ENCODE results near the gene TCP11. TPM values are rescaled to one million over a fixed set of nuclear protein-coding genes. Genes with fewer than 3 reads are reported as not detected.

Gene TCP11
- total RNA-seq (2016; rRNA removed; fragmentation: Illumina TruSeq; extraction: Trizol) (not detected in 2 replicates), polyA plus RNA-seq (2011; rRNA removed) (0.04 TPM in 1 of 2 replicates, not detected in the other), polyA minus RNA-seq (2011; rRNA and poly(A)+ RNA removed; ENCODE audit: low replicate concordance) (not detected in 2 replicates), Bru-seq, nascent RNA (not detected), BruChase-seq, experiment 1, labeled RNA remaining after a 6-hour chase (percentile 4 among the genes with signal in this experiment), BruChase-seq, experiment 2, labeled RNA remaining after a 2-hour chase (percentile 4 among the genes with signal in this experiment)
- not detected in 2 replicates for total RNA-seq (2016; cell fraction: cytosol; rRNA removed; fragmentation: Illumina TruSeq; extraction: Trizol; ENCODE audit: low read depth)
- total RNA-seq (2016; cell fraction: insoluble cytoplasmic fraction; rRNA removed; fragmentation: Illumina TruSeq; extraction: Trizol) = not detected in 2 replicates
- total RNA-seq (2016; cell fraction: membrane; rRNA removed; fragmentation: Illumina TruSeq; extraction: Trizol) = not detected in 2 replicates
- not detected in 2 replicates for total RNA-seq (2016; cell fraction: nucleus; rRNA removed; fragmentation: Illumina TruSeq; extraction: Trizol)
- not detected in 2 replicates for polyA plus RNA-seq (2011; cell fraction: cytosol; rRNA removed)
- not detected in 2 replicates for polyA plus RNA-seq (2011; cell fraction: nucleus; rRNA removed)
- polyA plus RNA-seq (2012) = not detected in 2 replicates
- not detected in 2 replicates for polyA plus RNA-seq (2016; cell fraction: cytosol; fragmentation: Illumina TruSeq; extraction: Trizol; ENCODE audit: low read depth)
- polyA plus RNA-seq (2016; cell fraction: insoluble cytoplasmic fraction; fragmentation: Illumina TruSeq; extraction: Trizol; ENCODE audit: low read depth) = not detected in 2 replicates
- not detected in 2 replicates for polyA plus RNA-seq (2016; cell fraction: membrane; fragmentation: Illumina TruSeq; extraction: Trizol; ENCODE audit: low read depth)
- not detected in 2 replicates for polyA plus RNA-seq (2016; cell fraction: nucleus; fragmentation: Illumina TruSeq; extraction: Trizol; ENCODE audit: insufficient read depth, low read depth)
- polyA minus RNA-seq (2011; cell fraction: cytosol; rRNA and poly(A)+ RNA removed) = not detected in 2 replicates
- polyA minus RNA-seq (2011; cell fraction: nucleus; rRNA and poly(A)+ RNA removed) = not detected in 2 replicates
- long read RNA-seq, experiment 1 = 0 reads
- long read RNA-seq, experiment 2 = 0 reads

- Histone ChIP-seq H3K4me3 (replicated peaks in 1 of 3; ENCODE audit: insufficient read depth in 1 of 3, low read depth in 2 of 3, low read length in 3 of 3) (peak within 1 kb of the TSS in 1 of 3 experiments; percentile 31; a peak in 2 of 6 replicates), H3K27ac (ENCODE audit: extremely low read length, insufficient read depth, low read length) (no peak within 1 kb of the TSS), H3K79me2 (ENCODE audit: insufficient read depth, low read length) (no peaks in the 10 kb centered on the region), H3K4me2 (ENCODE audit: low read depth, low read length) (peak within 1 kb of the TSS; percentile 65), H3K9ac (ENCODE audit: insufficient read depth, low read depth, low read length) (no peak within 1 kb of the TSS), H2AFZ (ENCODE audit: low read length) (no peak within 1 kb of the TSS), H4K20me1 (ENCODE audit: insufficient read depth, low read length) (no peaks in the 10 kb centered on the region), H3K27me3 (ENCODE audit: control insufficient read depth in 1 of 2, insufficient read depth in 2 of 2, low read length in 2 of 2) (peaks cover 0 to 5% of the 10 kb centered on the region in 2 experiments; a peak in 1 of 5 replicates), H3K4me1 (ENCODE audit: insufficient read depth, low read length) (peaks cover 36% of the 10 kb centered on the region), H3K9me3 (ENCODE audit: low read length) (no peaks in the 10 kb centered on the region), H3K36me3 (replicated peaks in 1 of 2; ENCODE audit: control insufficient read depth in 1 of 2, insufficient read depth in 2 of 2, low read length in 2 of 2) (no peaks in the 10 kb centered on the region)
- POLR2A ChIA-PET = no interaction called here
- DNase-seq (ENCODE audit: low spot score) (no peak), FAIRE-seq (no peak), ATAC-seq (peak; percentile 24; the same call in 2 of the 3 replicates)
- in situ Hi-C loops (cut with HindIII; ENCODE audit: extremely low pct_ligation_motif_present, low pct_unique_long_range_greater_than_20kb) = no loop called here
- CTCF ChIA-PET (ENCODE audit: low intra/inter-chr PET ratio, low total read pairs) = interaction anchor here (4.2 kb wide), 1 partner anchor 155 kb away, joined by 44 read pairs; no protein-coding TSS in a partner anchor
- TF ChIP-seq KDM2A (CRISPR knock-in tag; IDR thresholded peaks at IDR 0.05; ENCODE audit: borderline replicate concordance, low read depth) (no peak), HDAC1 (CRISPR knock-in tag; IDR thresholded peaks at IDR 0.05) (no peak), HOXA3 (CRISPR knock-in tag; IDR thresholded peaks at IDR 0.05) (0 out of 2 replicates have a peak, but pooled peaks have one; percentile 9), NR0B2 (CRISPR knock-in tag; IDR thresholded peaks at IDR 0.05) (no peak), ZNF772 (CRISPR knock-in tag; IDR thresholded peaks at IDR 0.05) (no peak)
- no TSS peak for BruUV-seq (replicated peaks)
- WGBS (ENCODE audit: low lambda C conversion rate) = 80% methylated on average over 58 of the region's 69 CpGs
- intact Hi-C loops (cut with micrococcal nuclease; ENCODE audit: unreplicated experiment) = loop anchor here (10.0 kb wide), 1 partner anchor 276 kb away; no protein-coding TSS in a partner anchor
Measured at GRCh38 chr6:35141007-35141655, at the start of gene TCP11. TCP11 (minus strand) TSS chr6:35141339; CDS start chr6:35140870, 469 bp downstream.

All from HepG2 (cell line).